OCI-LY1 (cell line): ENCODE results near the gene GOSR2.

Experiments
- EZH2 ChIP-seq: fragments of 200-600 bp; sonication (generic), shearing (Covaris generic); IDR thresholded peaks from 2 replicates; pipeline ENCODE4 v1.8.0; 2017; ENCODE audit warnings: borderline replicate concordance, mixed run types, mild to moderate bottlenecking, antibody characterized with exemption, low read length, moderate library complexity, mixed read lengths
- TF ChIP-seq, protein P1 (sequence below): fragments of 200-600 bp; sonication (generic), shearing (Covaris generic); IDR thresholded peaks from 2 replicates; pipeline ENCODE4 v1.5.1; 2017; ENCODE audit warnings: mild to moderate bottlenecking, antibody characterized with exemption, low read length, moderate library complexity, mixed read lengths

DNA sequence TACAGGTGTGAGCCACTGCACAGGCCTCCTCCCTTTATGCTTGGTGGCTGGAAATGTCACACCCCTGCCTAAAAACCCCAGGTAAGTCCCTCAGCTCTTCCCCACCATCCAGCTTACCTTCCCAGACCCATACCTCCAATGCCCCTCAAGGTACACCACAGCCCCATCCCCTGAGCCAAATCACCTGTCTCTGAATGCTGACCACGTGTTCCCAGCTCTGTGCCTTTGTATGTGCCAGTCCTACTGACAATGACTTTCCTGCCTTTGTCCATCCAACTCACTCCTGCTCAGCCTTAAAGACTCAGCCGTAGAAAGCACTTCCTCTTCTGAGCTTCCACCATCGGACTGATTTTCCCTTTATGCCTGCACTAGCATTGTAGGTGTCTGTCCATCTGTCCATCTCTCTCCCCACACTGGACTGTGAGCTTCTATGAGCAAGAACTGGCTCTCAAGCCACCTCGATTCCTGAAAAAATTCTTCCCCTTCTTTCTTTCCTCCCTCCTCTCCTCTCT, 30.7 kb upstream of the GOSR2 start:
- TF ChIP-seq, protein P1, sequence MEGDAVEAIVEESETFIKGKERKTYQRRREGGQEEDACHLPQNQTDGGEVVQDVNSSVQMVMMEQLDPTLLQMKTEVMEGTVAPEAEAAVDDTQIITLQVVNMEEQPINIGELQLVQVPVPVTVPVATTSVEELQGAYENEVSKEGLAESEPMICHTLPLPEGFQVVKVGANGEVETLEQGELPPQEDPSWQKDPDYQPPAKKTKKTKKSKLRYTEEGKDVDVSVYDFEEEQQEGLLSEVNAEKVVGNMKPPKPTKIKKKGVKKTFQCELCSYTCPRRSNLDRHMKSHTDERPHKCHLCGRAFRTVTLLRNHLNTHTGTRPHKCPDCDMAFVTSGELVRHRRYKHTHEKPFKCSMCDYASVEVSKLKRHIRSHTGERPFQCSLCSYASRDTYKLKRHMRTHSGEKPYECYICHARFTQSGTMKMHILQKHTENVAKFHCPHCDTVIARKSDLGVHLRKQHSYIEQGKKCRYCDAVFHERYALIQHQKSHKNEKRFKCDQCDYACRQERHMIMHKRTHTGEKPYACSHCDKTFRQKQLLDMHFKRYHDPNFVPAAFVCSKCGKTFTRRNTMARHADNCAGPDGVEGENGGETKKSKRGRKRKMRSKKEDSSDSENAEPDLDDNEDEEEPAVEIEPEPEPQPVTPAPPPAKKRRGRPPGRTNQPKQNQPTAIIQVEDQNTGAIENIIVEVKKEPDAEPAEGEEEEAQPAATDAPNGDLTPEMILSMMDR, result no peak
- no peak for TF ChIP-seq EZH2
